ENCODE results near the gene ABCG5.

The ABCG5 gene

DNA sequence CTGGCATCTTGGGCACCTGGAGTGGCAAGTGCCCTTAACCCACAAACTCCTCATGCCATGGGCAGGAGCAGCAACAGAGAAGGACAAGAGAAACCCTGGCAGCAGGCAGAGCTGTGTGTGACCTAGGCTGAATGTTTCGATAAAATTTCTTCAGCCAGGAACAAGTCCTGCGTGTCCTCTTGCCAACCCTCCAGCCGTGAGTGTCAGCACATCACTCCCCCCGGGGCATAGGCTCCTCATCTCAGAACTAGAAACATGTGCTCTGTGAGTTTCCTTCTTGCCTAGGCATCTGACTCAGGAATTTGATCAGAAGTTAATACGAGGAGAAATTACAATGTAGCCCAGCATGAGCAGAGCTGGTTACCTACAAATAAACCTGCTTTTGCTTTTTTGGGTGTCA is 2.3 kb upstream of the ABCG5 start (continued):
- TF ChIP-seq KLF17 (tag by site-specific recombination; IDR thresholded peaks at IDR 0.05) (no peak), ZNF19 (tag by site-specific recombination; IDR thresholded peaks at IDR 0.05; ENCODE audit: low read depth) (no peak), EGR2 (tag by site-specific recombination; IDR thresholded peaks at IDR 0.05; ENCODE audit: low read depth) (no peak), ZNF571 (tag by site-specific recombination; IDR thresholded peaks at IDR 0.05) (no peak), KLF9 (tag by site-specific recombination; IDR thresholded peaks at IDR 0.05; ENCODE audit: low read depth) (no peak), ZNF366 (tag by site-specific recombination; conservative IDR thresholded peaks at IDR 0.05) (no peak), BCL11A (tag by site-specific recombination; IDR thresholded peaks at IDR 0.05; ENCODE audit: low read depth) (no peak), ZFHX2 (tag by site-specific recombination; conservative IDR thresholded peaks at IDR 0.05) (no peak)
- TF ChIP-seq, protein P1, sequence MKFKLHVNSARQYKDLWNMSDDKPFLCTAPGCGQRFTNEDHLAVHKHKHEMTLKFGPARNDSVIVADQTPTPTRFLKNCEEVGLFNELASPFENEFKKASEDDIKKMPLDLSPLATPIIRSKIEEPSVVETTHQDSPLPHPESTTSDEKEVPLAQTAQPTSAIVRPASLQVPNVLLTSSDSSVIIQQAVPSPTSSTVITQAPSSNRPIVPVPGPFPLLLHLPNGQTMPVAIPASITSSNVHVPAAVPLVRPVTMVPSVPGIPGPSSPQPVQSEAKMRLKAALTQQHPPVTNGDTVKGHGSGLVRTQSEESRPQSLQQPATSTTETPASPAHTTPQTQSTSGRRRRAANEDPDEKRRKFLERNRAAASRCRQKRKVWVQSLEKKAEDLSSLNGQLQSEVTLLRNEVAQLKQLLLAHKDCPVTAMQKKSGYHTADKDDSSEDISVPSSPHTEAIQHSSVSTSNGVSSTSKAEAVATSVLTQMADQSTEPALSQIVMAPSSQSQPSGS (tag by site-specific recombination; IDR thresholded peaks at IDR 0.05; ENCODE audit: low read depth) = no peak
- TF ChIP-seq, protein P2, sequence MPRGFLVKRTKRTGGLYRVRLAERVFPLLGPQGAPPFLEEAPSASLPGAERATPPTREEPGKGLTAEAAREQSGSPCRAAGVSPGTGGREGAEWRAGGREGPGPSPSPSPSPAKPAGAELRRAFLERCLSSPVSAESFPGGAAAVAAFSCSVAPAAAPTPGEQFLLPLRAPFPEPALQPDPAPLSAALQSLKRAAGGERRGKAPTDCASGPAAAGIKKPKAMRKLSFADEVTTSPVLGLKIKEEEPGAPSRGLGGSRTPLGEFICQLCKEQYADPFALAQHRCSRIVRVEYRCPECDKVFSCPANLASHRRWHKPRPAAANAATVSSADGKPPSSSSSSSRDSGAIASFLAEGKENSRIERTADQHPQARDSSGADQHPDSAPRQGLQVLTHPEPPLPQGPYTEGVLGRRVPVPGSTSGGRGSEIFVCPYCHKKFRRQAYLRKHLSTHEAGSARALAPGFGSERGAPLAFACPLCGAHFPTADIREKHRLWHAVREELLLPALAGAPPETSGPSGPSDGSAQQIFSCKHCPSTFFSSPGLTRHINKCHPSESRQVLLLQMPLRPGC (tag by site-specific recombination; IDR thresholded peaks at IDR 0.05) = no peak

DNA sequence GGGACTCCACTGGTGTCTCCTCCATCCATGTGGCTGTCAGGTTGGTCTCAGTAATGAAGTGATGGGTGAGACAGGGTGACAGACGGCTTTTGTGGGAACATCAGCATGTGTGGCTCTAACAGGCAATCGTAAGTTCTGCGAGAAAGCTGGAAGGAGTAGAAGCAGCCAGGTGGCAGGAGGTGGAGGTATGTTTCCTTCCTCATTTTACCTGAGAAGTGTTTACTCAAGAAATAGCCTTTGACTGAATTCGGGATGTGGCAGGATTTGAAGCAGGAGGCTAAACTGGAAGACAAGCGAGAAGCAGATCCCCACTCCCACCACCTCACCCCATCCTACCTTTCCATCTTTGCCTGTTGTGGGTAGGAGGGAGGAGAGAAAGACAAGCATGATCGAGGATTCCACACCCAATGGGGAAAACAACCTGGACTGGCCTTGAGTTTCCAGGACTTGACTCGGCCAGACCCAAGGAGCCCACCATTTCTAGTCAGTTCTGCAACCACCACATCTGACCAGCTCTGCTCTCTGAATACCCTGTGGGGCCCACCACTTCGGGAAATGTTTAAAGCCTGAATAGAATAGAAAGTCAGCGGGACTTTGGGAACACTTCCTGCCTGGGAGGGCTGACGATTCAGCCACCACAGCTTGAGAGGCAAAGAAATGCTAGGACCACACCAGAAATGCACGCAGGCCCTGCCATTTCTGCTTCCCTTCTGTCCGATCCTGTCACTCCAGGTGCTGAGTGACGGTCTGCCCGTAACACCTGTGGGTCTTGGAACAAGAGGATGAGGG is 1.3 kb upstream of the ABCG5 start:
- no peak overlapping the region for H3K4me3 ChIP-seq (ENCODE audit: low read depth, low read length)
- ChIA-PET POLR2A (interaction anchor here (0.6 kb wide), 1 partner anchor 111 kb away, joined by 6 read pairs; no protein-coding TSS in a partner anchor), CTCF (no interaction called here)
- H3K36me3 ChIP-seq (ENCODE audit: control insufficient read depth in 2 of 2, insufficient read depth in 1 of 2, low read length in 2 of 2) = no peaks in the 10 kb centered on the region
- no peaks in the 10 kb centered on the region for H3K9me3 ChIP-seq (ENCODE audit: control insufficient read depth, insufficient read depth, low read depth, low read length)
- no peak for TF ChIP-seq ZNF830 (tag by site-specific recombination; IDR thresholded peaks at IDR 0.05; ENCODE audit: low read depth)
- no peak for TF ChIP-seq ZNF354C (tag by site-specific recombination; IDR thresholded peaks at IDR 0.05; ENCODE audit: borderline replicate concordance, low read depth)
- no peak for TF ChIP-seq ZNF645 (tag by site-specific recombination; IDR thresholded peaks at IDR 0.05)
- no peak for TF ChIP-seq ZNF121 (tag by site-specific recombination; IDR thresholded peaks at IDR 0.05)
- no peak for TF ChIP-seq ZNF654 (tag by site-specific recombination; IDR thresholded peaks at IDR 0.05; ENCODE audit: low read depth)
- no peaks in the 10 kb centered on the region for H3K4me1 ChIP-seq (ENCODE audit: control insufficient read depth, insufficient read depth, low read length)
- H3K27ac ChIP-seq (ENCODE audit: extremely low read depth, low read depth, low read length) = no peak overlapping the region

DNA sequence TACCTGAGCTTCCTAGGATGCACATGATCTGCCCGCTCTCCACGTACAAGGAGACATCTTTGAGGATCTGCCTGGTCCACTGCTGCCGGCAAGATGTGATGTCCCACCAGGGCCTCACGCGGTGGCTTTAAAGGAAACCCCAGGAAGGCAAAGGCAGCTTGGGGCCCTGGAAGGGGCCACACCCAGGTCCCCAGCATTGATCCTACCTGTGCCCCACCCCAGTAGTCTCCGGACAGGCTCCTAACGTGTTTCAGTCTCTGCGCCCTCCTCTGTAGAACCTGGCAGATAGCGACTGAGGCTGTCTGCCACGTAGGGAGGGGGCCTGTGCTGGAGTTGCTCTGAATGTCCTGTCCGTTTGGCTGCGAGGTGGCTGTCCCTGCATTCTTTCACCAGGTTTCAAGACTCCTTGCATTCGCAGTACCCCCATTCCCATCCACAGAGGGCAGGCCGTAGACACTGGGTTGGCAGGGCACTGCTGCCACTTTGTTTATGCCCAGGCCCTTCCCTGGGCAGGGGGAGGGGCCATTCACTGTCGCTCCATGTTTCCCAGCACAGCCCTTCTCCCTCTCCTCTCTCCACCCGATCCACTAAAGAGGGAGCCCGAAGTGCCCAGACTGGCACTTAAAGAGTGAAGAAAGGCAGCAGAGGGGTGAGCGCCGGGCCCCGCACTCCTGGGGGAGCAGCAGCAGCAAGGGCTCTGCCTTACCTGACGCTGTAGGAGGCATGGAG is 644 bp downstream of the ABCG5 start:
- H3K4me1 ChIP-seq (ENCODE audit: control insufficient read depth, insufficient read depth, low read length) = no peaks in the 10 kb centered on the region
- no peak overlapping the region for H3K4me3 ChIP-seq (ENCODE audit: low read depth, low read length)
- H3K9me3 ChIP-seq (ENCODE audit: control insufficient read depth, insufficient read depth, low read depth, low read length) = no peaks in the 10 kb centered on the region
- ChIA-PET POLR2A (no interaction called here), CTCF (no interaction called here)
- no peak overlapping the region for H3K27ac ChIP-seq (ENCODE audit: extremely low read depth, low read depth, low read length)
- no peaks in the 10 kb centered on the region for H3K36me3 ChIP-seq (ENCODE audit: control insufficient read depth in 2 of 2, insufficient read depth in 1 of 2, low read length in 2 of 2)
- TF ChIP-seq, protein P3, sequence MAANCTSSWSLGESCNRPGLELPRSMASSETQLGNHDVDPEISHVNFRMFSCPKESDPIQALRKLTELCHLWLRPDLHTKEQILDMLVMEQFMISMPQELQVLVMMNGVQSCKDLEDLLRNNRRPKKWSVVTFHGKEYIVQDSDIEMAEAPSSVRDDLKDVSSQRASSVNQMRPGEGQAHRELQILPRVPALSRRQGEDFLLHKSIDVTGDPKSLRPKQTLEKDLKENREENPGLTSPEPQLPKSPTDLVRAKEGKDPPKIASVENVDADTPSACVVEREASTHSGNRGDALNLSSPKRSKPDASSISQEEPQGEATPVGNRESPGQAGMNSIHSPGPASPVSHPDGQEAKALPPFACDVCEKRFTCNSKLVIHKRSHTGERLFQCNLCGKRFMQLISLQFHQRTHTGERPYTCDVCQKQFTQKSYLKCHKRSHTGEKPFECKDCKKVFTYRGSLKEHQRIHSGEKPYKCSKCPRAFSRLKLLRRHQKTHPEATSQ (tag by site-specific recombination; IDR thresholded peaks at IDR 0.05) = no peak
- TF ChIP-seq SP3 (tag by site-specific recombination; IDR thresholded peaks at IDR 0.05) (no peak), ZNF658 (tag by site-specific recombination; IDR thresholded peaks at IDR 0.05) (no peak), ZFP69B (tag by site-specific recombination; IDR thresholded peaks at IDR 0.05) (no peak), ZBTB48 (tag by site-specific recombination; IDR thresholded peaks at IDR 0.05) (no peak), ZNF639 (tag by site-specific recombination; IDR thresholded peaks at IDR 0.05) (no peak), HOXD13 (CRISPR knock-in tag; IDR thresholded peaks at IDR 0.05; ENCODE audit: borderline replicate concordance) (no peak), PRDM1 (tag by site-specific recombination; IDR thresholded peaks at IDR 0.05) (no peak), ZSCAN16 (tag by site-specific recombination; IDR thresholded peaks at IDR 0.05) (no peak), SP7 (tag by site-specific recombination; IDR thresholded peaks at IDR 0.05) (no peak)
